ENCODE data around the gene ALDOA.
"Not testable (repeated sequence)": the region's sequence is repeated elsewhere in the genome, so short reads cannot be mapped to it uniquely, and the experiment has no call there.

Gene ALDOA

GRCh38 chr16:30091474-30092372, 26.2 kb downstream of the ALDOA start, which contains the start of gene TBX6:
TBX6 (minus strand) TSS chr16:30091924; CDS start chr16:30091193, 731 bp downstream.
- peak; percentile 87 for DNase-seq (ENCODE audit: low spot score)

GRCh38 chr16:30092373-30093010, 26.9 kb downstream of the ALDOA start:
- DNase-seq (ENCODE audit: low spot score) = peak; percentile 89

- no peak for DNase-seq (ENCODE audit: low spot score)
Observed at GRCh38 chr16:30094541-30095165, 29.1 kb downstream of the ALDOA start.

- DNase-seq (ENCODE audit: low spot score) = no peak
Observed at GRCh38 chr16:30095166-30096078, 29.9 kb downstream of the ALDOA start.

GRCh38 chr16:30096105-30096861, 30.7 kb downstream of the ALDOA start, which contains the start of gene YPEL3:
YPEL3 (minus strand) TSS chr16:30096213; CDS start chr16:30095482, 731 bp downstream.
- DNase-seq (ENCODE audit: low spot score) = peak; percentile 88

GRCh38 chr16:30096862-30097563, 31.5 kb downstream of the ALDOA start:
- DNase-seq (ENCODE audit: low spot score) = no peak

GRCh38 chr16:30104090-30104489, 38.5 kb downstream of the ALDOA start:
- DNase-seq (ENCODE audit: low spot score) = no peak

GRCh38 chr16:30104492-30104891, 38.9 kb downstream of the ALDOA start:
- no peak for DNase-seq (ENCODE audit: low spot score)

GRCh38 chr16:30108059-30108850, 42.7 kb downstream of the ALDOA start:
- DNase-seq (ENCODE audit: low spot score) = no peak

- no peak for DNase-seq (ENCODE audit: low spot score)
Observed at GRCh38 chr16:30110661-30111060, 45.1 kb downstream of the ALDOA start.

GRCh38 chr16:30112197-30113030, 46.9 kb downstream of the ALDOA start:
- peak; percentile 69 for DNase-seq (ENCODE audit: low spot score)

GRCh38 chr16:30113031-30113710, 47.6 kb downstream of the ALDOA start, which contains the start of gene GDPD3:
GDPD3 (minus strand) TSS chr16:30113537; CDS start chr16:30113478, 59 bp downstream.
- no peak for DNase-seq (ENCODE audit: low spot score)

- DNase-seq (ENCODE audit: low spot score) = no peak
Observed at GRCh38 chr16:30113711-30114333, 48.3 kb downstream of the ALDOA start.

GRCh38 chr16:30114411-30114810, 48.9 kb downstream of the ALDOA start:
- no peak for DNase-seq (ENCODE audit: low spot score)

GRCh38 chr16:30114833-30115232, 49.3 kb downstream of the ALDOA start:
- DNase-seq (ENCODE audit: low spot score) = not testable (repeated sequence)

- DNase-seq (ENCODE audit: low spot score) = no peak
Observed at GRCh38 chr16:30115238-30115637, 49.7 kb downstream of the ALDOA start.

All from COLO829 (cell line).